T-cell (primary cell): ENCODE results near the gene GAGE12D. TPM values are rescaled to one million over a fixed set of nuclear protein-coding genes. Genes with fewer than 3 reads are reported as not detected.
A peak's percentile ranks its signal among the peaks of the same experiment; 100 is the strongest.
"Not testable (repeated sequence)": the region's sequence is repeated elsewhere in the genome, so short reads cannot be mapped to it uniquely, and the experiment has no call there.

Experiments used
- ATAC-seq, 4 experiments: fragments of 200-7000 bp in 3 of 4; fragments of 150-1000 bp in 1 of 4; cut with Tn5 transposase; replicated peaks in 1 of 4; 1 replicate in 3 of 4; 2 replicates in 1 of 4; pipeline ENCODE4 v1.10.0; 2021; ENCODE audit warnings: moderate library complexity in 3 of 4, mild to moderate bottlenecking in 2 of 4, moderate number of reproducible peaks in 1 of 4
- CTCF ChIA-PET, 2 donors: fragments of 300-600 bp; sonication (Branson Sonifier 250); formaldehyde crosslinking; loops; one replicate each; lab custom pipeline; 2022; ENCODE audit warnings: antibody characterized with exemption in 2 of 2; lab: Charles Lee
- POLR2A ChIA-PET, 2 donors: fragments of 300-600 bp; sonication (Branson Sonifier 250); formaldehyde crosslinking; loops; one replicate each; lab custom pipeline; 2022; ENCODE audit warnings: antibody characterized with exemption in 2 of 2; lab: Charles Lee
- DNase-seq, 35 experiments: peaks; one replicate each; pipeline versions ENCODE4 v3.0.0 to v3.0.0-alpha.2; 2013 to 2023
- H3K27ac ChIP-seq: one replicate; pipeline ENCODE4 v1.5.1; 2013; ENCODE audit warnings: low read length
- H3K27me3 ChIP-seq, 2 experiments: replicated peaks in 1 of 2; 1 replicate in 1 of 2; 2 replicates in 1 of 2; pipeline versions ENCODE4 v1.6.1 to v1.7.0; 2013; ENCODE audit warnings: low read length in 1 of 2, mixed read lengths in 1 of 2; ENCODE audit not compliant: control insufficient read depth in 2 of 2, insufficient read depth in 2 of 2; ENCODE audit errors: extremely low read depth in 1 of 2
- H3K36me3 ChIP-seq, 2 donors: 1 replicate in 1 of 2; 2 replicates in 1 of 2; pipeline versions ENCODE4 v1.6.1 to v1.7.0; 2013; ENCODE audit warnings: low read length in 1 of 2; ENCODE audit not compliant: control insufficient read depth in 2 of 2, insufficient read depth in 1 of 2; ENCODE audit errors: extremely low read depth in 1 of 2
- H3K4me1 ChIP-seq, 2 experiments: 1 replicate in 1 of 2; 2 replicates in 1 of 2; pipeline versions ENCODE4 v1.6.1 to v1.7.0; 2013; ENCODE audit warnings: low read length in 2 of 2, mixed read lengths in 1 of 2; ENCODE audit not compliant: insufficient read depth in 2 of 2, control insufficient read depth in 1 of 2; ENCODE audit errors: extremely low read depth in 1 of 2
- H3K4me3 ChIP-seq, 2 donors: 1 replicate in 1 of 2; 2 replicates in 1 of 2; pipeline versions ENCODE4 v1.5.1 to v1.7.0; 2013; ENCODE audit warnings: mild to moderate bottlenecking in 2 of 2, low read length in 1 of 2, moderate library complexity in 1 of 2; ENCODE audit not compliant: control insufficient read depth in 1 of 2; ENCODE audit errors: extremely low read depth in 1 of 2
- H3K9me3 ChIP-seq: 2 replicates; pipeline ENCODE4 v1.7.0; 2013
- H3K27ac Mint-ChIP-seq, 2 donors: one replicate each; pipeline ENCODE4 v1.8.0; 2020 to 2021; ENCODE audit warnings: mild to moderate bottlenecking in 2 of 2, mixed read lengths in 2 of 2
- H3K27me3 Mint-ChIP-seq, 2 donors: one replicate each; pipeline ENCODE4 v1.8.0; 2021 to 2022; ENCODE audit warnings: mixed read lengths in 2 of 2
- H3K36me3 Mint-ChIP-seq: one replicate; pipeline ENCODE4 v1.8.0; 2021; ENCODE audit warnings: mixed read lengths
- H3K4me1 Mint-ChIP-seq, 3 donors: one replicate each; pipeline ENCODE4 v1.8.0; 2020 to 2022; ENCODE audit warnings: mixed read lengths in 3 of 3, mild to moderate bottlenecking in 1 of 3
- H3K4me3 Mint-ChIP-seq, 3 donors: one replicate each; pipeline ENCODE4 v1.8.0; 2020 to 2022; ENCODE audit warnings: mild to moderate bottlenecking in 3 of 3, mixed read lengths in 3 of 3, moderate library complexity in 3 of 3
- H3K9me3 Mint-ChIP-seq, 3 donors: one replicate each; pipeline ENCODE4 v1.8.0; 2020 to 2022; ENCODE audit warnings: mixed read lengths in 3 of 3
- WGBS: methylation state at CpG from one replicate; pipeline ENCODE4 v1.1.5; 2013; ENCODE audit warnings: missing lambda C conversion rate; ENCODE audit not compliant: insufficient coverage; 5-methylcytosine and 5-hydroxymethylcytosine counted together
- total RNA-seq, 35 experiments: library from RNA in 6 of 35; stranded (reverse) in 6 of 35; fragments of 120-200 nt in 1 of 35; gene quantifications; one replicate each; pipeline versions ENCODE4 v1.2.1 to v1.2.4 and lab custom pipeline; 2013 to 2026

The GAGE12D gene
- total RNA-seq, 5 donors from 2014 or later (not counting 1 experiment from before 2014, with no cell fraction given): not detected

DNA sequence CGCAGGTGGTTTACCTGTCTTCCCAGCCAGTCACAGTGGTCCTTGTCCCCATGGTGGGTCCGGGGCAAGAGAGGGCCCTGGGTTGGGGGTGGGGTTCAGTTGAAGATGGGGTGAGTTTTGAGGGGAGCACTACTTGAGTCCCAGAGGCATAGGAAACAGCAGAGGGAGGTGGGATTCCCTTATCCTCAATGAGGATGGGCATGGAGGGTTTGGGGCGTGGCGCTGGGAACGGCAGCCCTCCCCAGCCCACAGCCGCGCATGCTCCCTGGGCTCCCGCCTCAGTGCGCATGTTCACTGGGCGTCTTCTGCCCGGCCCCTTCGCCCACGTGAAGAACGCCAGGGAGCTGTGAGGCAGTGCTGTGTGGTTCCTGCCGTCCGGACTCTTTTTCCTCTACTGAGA is 38.1 kb downstream of the GAGE12D start, which contains the start of gene GAGE12H:
Gene GAGE12H, plus strand, starts transcription at position 301 of the 400 bp plus-strand sequence. CDS start 1,155 bp downstream, outside the sequence.
- H3K4me3 Mint-ChIP-seq, H3K9me3 ChIP-seq, DNase-seq, H3K27ac ChIP-seq, H3K4me1 Mint-ChIP-seq, H3K27ac Mint-ChIP-seq, CTCF ChIA-PET, H3K4me3 ChIP-seq, POLR2A ChIA-PET, H3K27me3 ChIP-seq, H3K36me3 Mint-ChIP-seq, H3K4me1 ChIP-seq, H3K9me3 Mint-ChIP-seq, H3K27me3 Mint-ChIP-seq, H3K36me3 ChIP-seq, ATAC-seq: not testable (repeated sequence)
- no CpG with 5 or more reads among the region's 16 CpGs for WGBS

DNA sequence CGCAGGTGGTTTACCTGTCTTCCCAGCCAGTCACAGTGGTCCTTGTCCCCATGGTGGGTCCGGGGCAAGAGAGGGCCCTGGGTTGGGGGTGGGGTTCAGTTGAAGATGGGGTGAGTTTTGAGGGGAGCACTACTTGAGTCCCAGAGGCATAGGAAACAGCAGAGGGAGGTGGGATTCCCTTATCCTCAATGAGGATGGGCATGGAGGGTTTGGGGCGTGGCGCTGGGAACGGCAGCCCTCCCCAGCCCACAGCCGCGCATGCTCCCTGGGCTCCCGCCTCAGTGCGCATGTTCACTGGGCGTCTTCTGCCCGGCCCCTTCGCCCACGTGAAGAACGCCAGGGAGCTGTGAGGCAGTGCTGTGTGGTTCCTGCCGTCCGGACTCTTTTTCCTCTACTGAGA is 47.7 kb downstream of the GAGE12D start, which contains the start of gene GAGE2A:
Gene GAGE2A, plus strand, starts transcription at position 301 of the 400 bp plus-strand sequence. CDS start 1,155 bp downstream, outside the sequence.
- H3K36me3 Mint-ChIP-seq, H3K27me3 ChIP-seq, H3K27ac ChIP-seq, DNase-seq, H3K4me3 ChIP-seq, CTCF ChIA-PET, H3K4me3 Mint-ChIP-seq, H3K9me3 ChIP-seq, H3K9me3 Mint-ChIP-seq, H3K4me1 Mint-ChIP-seq, H3K27me3 Mint-ChIP-seq, H3K4me1 ChIP-seq, ATAC-seq, H3K27ac Mint-ChIP-seq, H3K36me3 ChIP-seq, POLR2A ChIA-PET: not testable (repeated sequence)
- WGBS: no CpG with 5 or more reads among the region's 16 CpGs

DNA sequence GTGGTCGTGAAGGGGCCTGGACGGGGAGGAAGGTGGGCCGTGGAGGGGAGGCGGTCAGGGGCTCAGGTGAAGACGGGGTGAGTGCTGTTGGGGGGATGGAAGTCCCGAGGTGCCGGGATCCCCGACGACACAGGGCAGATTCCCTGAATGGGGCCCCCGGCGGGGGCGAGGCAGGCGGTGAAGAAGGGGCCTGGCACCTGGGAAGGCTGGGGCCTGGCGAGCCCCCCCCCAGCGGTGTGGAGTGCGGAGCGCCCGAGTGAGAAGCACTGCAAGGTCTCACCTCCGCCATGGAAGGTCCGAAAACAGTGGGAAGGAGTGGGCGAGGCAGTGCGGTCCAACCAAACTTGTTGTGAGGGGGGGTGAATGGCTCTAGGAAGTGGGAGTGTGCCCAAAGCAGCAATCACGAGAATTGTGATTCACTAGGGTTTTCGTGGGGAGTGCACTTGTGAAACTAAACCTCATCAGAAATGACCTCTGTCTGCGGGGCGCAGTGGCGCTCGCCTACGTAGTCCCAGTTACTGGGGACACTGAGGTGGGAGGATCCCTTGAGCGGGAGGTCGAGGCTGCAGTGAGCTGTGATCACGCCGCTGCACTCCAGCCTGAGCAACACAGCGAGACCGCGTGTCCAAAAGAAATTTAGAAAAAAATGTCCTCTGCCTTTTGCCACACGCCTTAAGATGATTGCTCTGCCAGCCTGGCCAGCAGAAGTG is 48.4 kb downstream of the GAGE12D start:
- H3K36me3 ChIP-seq, H3K27me3 Mint-ChIP-seq, POLR2A ChIA-PET, H3K4me3 Mint-ChIP-seq, H3K27me3 ChIP-seq, CTCF ChIA-PET, H3K27ac ChIP-seq, H3K4me1 Mint-ChIP-seq, H3K36me3 Mint-ChIP-seq, H3K27ac Mint-ChIP-seq, H3K9me3 ChIP-seq, H3K4me3 ChIP-seq, H3K9me3 Mint-ChIP-seq, H3K4me1 ChIP-seq, ATAC-seq: not testable (repeated sequence)
- WGBS: 98% methylated on average over 11 of the region's 37 CpGs
- peak in 11 of 35 experiments; percentile 0 to 16 (median 2) for DNase-seq

DNA sequence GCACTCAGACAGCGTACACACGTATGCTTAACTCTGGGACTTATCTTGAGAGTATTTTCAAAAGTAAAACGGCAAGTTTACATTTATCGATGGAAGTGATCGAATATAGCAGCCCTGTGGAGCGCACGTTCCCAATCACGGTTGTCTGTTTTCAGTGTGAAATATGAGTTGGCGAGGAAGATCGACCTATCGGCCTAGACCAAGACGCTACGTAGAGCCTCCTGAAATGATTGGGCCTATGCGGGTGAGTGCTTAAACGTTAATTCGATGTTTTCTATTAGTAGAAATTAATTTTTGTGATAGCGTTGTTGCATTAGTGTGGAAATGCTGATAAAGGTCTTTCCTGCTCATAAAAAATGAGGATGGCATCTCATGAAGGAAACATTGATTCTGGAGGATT is 49.0 kb downstream of the GAGE12D start:
- H3K36me3 Mint-ChIP-seq, H3K36me3 ChIP-seq, POLR2A ChIA-PET, H3K27ac ChIP-seq, H3K9me3 ChIP-seq, H3K4me1 ChIP-seq, H3K27me3 ChIP-seq, ATAC-seq, H3K9me3 Mint-ChIP-seq, H3K4me1 Mint-ChIP-seq, H3K4me3 ChIP-seq, CTCF ChIA-PET, H3K27ac Mint-ChIP-seq, H3K4me3 Mint-ChIP-seq, H3K27me3 Mint-ChIP-seq: not testable (repeated sequence)
- WGBS: no CpG with 5 or more reads among the region's 17 CpGs
- peak in 1 of 35 experiments; percentile 6 for DNase-seq

Other genes starting within 250 kb of the GAGE12D start
- under 1 TPM in 1 of 5 donors, not detected in 4; 0.66 TPM for gene GAGE10, start 238.1 kb upstream of the GAGE12D start, total RNA-seq
- not detected for gene GAGE12J, start 219.7 kb upstream of the GAGE12D start, total RNA-seq
- gene GAGE13, start 210.2 kb upstream of the GAGE12D start, total RNA-seq: not detected
- not detected for gene GAGE12C, start 9.6 kb upstream of the GAGE12D start, total RNA-seq
- not detected for gene GAGE12E, start 9.6 kb downstream of the GAGE12D start, total RNA-seq
- gene GAGE12F, start 19.1 kb downstream of the GAGE12D start, total RNA-seq: under 1 TPM in 2 of 5 donors, not detected in 3; 0.63 to 0.64 TPM
- gene GAGE12G, start 28.7 kb downstream of the GAGE12D start, total RNA-seq: under 1 TPM in 2 of 5 donors, not detected in 3; 0.63 to 0.64 TPM
- gene GAGE12H, start 38.2 kb downstream of the GAGE12D start, total RNA-seq: not detected
- not detected for gene GAGE2A, start 47.8 kb downstream of the GAGE12D start, total RNA-seq
- under 1 TPM in 2 of 5 donors, not detected in 3; 0.54 to 0.72 TPM for gene GAGE1, start 57.3 kb downstream of the GAGE12D start, total RNA-seq
- not detected for gene PAGE1, start 154.3 kb downstream of the GAGE12D start, total RNA-seq